GM12891 (cell line): ENCODE results near the gene DMXL1.

ENCODE experiments used
- PAX5 ChIP-seq: IDR thresholded peaks from 2 replicates; pipeline ENCODE4 v1.6.1; 2011; ENCODE audit warnings: low read length, moderate library complexity, mild to moderate bottlenecking; ENCODE audit not compliant: insufficient read depth, severe bottlenecking
- POLR2A ChIP-seq: IDR thresholded peaks from 2 replicates; pipeline ENCODE4 v1.6.1; 2011; ENCODE audit warnings: low read depth, low read length, control low read depth
- POLR2AphosphoS5 ChIP-seq: IDR thresholded peaks from 2 replicates; pipeline ENCODE4 v1.6.1; 2011; ENCODE audit warnings: low read depth, low read length, control low read depth
- POU2F2 ChIP-seq: IDR thresholded peaks from 2 replicates; pipeline ENCODE4 v1.6.1; 2011; ENCODE audit warnings: low read depth, mild to moderate bottlenecking, control low read depth, low read length, moderate library complexity
- SPI1 ChIP-seq: IDR thresholded peaks from 2 replicates; pipeline ENCODE4 v1.6.1; 2011; ENCODE audit warnings: low read depth, low read length, control low read depth
- TAF1 ChIP-seq: IDR thresholded peaks from 2 replicates; pipeline ENCODE4 v1.6.1; 2011; ENCODE audit warnings: low read depth, low read length, control low read depth

DNA sequence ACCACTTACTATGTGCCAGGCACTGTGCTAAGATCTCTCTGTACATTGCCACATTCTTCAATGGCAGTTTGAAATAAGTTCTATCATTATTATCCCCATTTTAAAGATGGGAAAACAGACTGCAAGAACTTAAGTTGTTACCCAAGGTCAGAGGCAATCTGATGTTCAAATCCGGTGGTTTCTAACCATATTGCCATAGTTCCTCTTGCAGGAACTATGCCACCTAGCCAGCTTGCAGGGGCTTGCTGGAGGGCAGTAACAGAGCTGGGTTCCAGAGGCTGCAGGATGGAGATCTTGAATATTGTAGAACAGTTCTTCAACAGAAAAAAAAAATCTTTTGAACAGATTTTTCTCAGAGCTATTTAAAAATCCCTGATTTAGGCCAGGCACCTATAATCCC is 213.1 kb downstream of the DMXL1 start:
- TF ChIP-seq POLR2AphosphoS5 (no peak), POLR2A (no peak), TAF1 (no peak), PAX5 (no peak), POU2F2 (no peak), SPI1 (no peak)
